Mucosa of descending colon (tissue), 3 donors: ENCODE results near the gene BMPER. TPM values are rescaled to one million over a fixed set of nuclear protein-coding genes. Genes with fewer than 3 reads are reported as not detected.

ENCODE experiments used
- ATAC-seq: fragments of 200-7000 bp; cut with Tn5 transposase; one replicate; pipeline ENCODE4 v1.9.1; 2020; ENCODE audit warnings: mild to moderate bottlenecking, moderate library complexity
- DNase-seq, 3 donors: peaks; one replicate each; pipeline ENCODE4 v3.0.0-alpha.2; 2020
- H3K36me3 ChIP-seq: fragments of 200-600 bp; one replicate; pipeline ENCODE4 v1.8.0; 2021; ENCODE audit warnings: low read depth, mild to moderate bottlenecking
- H3K4me1 ChIP-seq: fragments of 200-600 bp; one replicate; pipeline ENCODE4 v1.8.0; 2021; ENCODE audit warnings: low read depth, mild to moderate bottlenecking
- H3K4me3 ChIP-seq: fragments of 200-600 bp; one replicate; pipeline ENCODE4 v1.8.0; 2021; ENCODE audit warnings: mild to moderate bottlenecking
- H3K9me3 ChIP-seq: fragments of 200-600 bp; one replicate; pipeline ENCODE4 v1.8.0; 2021; ENCODE audit warnings: mild to moderate bottlenecking
- CTCF ChIP-seq: fragments of 200-600 bp; IDR thresholded peaks from one replicate; pipeline ENCODE4 v1.8.0; 2022; ENCODE audit warnings: antibody characterized with exemption, mild to moderate bottlenecking
- intact Hi-C, 2 donors: fragments of 100-400 bp; cut with DNase I in 1 of 2; cut with micrococcal nuclease in 1 of 2; formaldehyde crosslinking; loops; one replicate each; pipeline versions ENCODE4 v1.11.0 to v1.11.1; 2022; cut with DNase I, micrococcal nuclease
- total RNA-seq, 3 donors: library from RNA; stranded (reverse); fragmentation: NEBNext Ultra II Directional in 2 of 3; extraction: Animal tissue kit (Norgen Biotek cat#: 25700) in 2 of 3; gene quantifications; one replicate each; pipeline versions ENCODE4 v1.2.1 to v1.2.4, GENCODE V29; 2021 to 2023
- donor health status: DM: no; HTN: no; CAD: no; lungs with moderate emphysema.
- donor health status: DM: no; HTN: no; CAD: no.
- donor health status: DM: no; HTN: yes; CAD: no.

Gene BMPER
- total RNA-seq, 3 donors from 2014 or later = 1.3 to 2.0 (median 1.4) TPM

- Histone ChIP-seq H3K9me3 (no peaks in the 10 kb centered on the region), H3K4me3 (no peak overlapping the region), H3K4me1 (no peaks in the 10 kb centered on the region), H3K36me3 (no peaks in the 10 kb centered on the region)
- ATAC-seq (no peak), DNase-seq (no peak)
- intact Hi-C loops = no loop called here
- TF ChIP-seq CTCF = no peak
These were observed 93.1 kb downstream of the BMPER start for GRCh38 chr7:33998476-33998875.

GRCh38 chr7:34011017-34011695, 105.8 kb downstream of the BMPER start:
- Histone ChIP-seq H3K36me3 (no peaks in the 10 kb centered on the region), H3K4me3 (no peak overlapping the region), H3K9me3 (no peaks in the 10 kb centered on the region), H3K4me1 (no peaks in the 10 kb centered on the region)
- TF ChIP-seq CTCF = no peak
- intact Hi-C loops = no loop called here
- ATAC-seq = no peak
- no peak for DNase-seq

GRCh38 chr7:34011696-34012095, 106.4 kb downstream of the BMPER start:
- intact Hi-C loops = no loop called here

GRCh38 chr7:34013421-34013820, 108.1 kb downstream of the BMPER start:
- Histone ChIP-seq H3K4me1 (no peaks in the 10 kb centered on the region), H3K9me3 (no peaks in the 10 kb centered on the region), H3K36me3 (no peaks in the 10 kb centered on the region), H3K4me3 (no peak overlapping the region)
- TF ChIP-seq CTCF = no peak
- intact Hi-C loops = no loop called here
- ATAC-seq = no peak
- no peak for DNase-seq

More at GRCh38 chr7:34011696-34012095, 106.4 kb downstream of the BMPER start:
- H3K4me3 ChIP-seq = no peak overlapping the region
- DNase-seq = no peak
- TF ChIP-seq CTCF = no peak
- H3K9me3 ChIP-seq = no peaks in the 10 kb centered on the region
- no peak for ATAC-seq
- H3K4me1 ChIP-seq = no peaks in the 10 kb centered on the region
- H3K36me3 ChIP-seq = no peaks in the 10 kb centered on the region

- no peak for ATAC-seq
- intact Hi-C loops = no loop called here
- no peaks in the 10 kb centered on the region for H3K36me3 ChIP-seq
- no peak for TF ChIP-seq CTCF
- no peak for DNase-seq
- H3K4me3 ChIP-seq = no peak overlapping the region
- no peaks in the 10 kb centered on the region for H3K4me1 ChIP-seq
- H3K9me3 ChIP-seq = no peaks in the 10 kb centered on the region
These were observed 110.3 kb downstream of the BMPER start for GRCh38 chr7:34015651-34016050.

- intact Hi-C loops = no loop called here
- TF ChIP-seq CTCF = no peak
These were observed 111.5 kb downstream of the BMPER start for GRCh38 chr7:34016876-34017275.

More at GRCh38 chr7:34016876-34017275, 111.5 kb downstream of the BMPER start:
- no peak for DNase-seq
- Histone ChIP-seq H3K4me3 (no peak overlapping the region), H3K9me3 (no peaks in the 10 kb centered on the region), H3K36me3 (no peaks in the 10 kb centered on the region), H3K4me1 (no peaks in the 10 kb centered on the region)
- ATAC-seq = no peak
